SU-DHL-6 (cell line): ENCODE results near the gene RUNX1.

Experiments
- CTCF ChIP-seq: fragments of 200-600 bp; sonication (generic); IDR thresholded peaks from one replicate; pipeline ENCODE4 v1.5.1; 2017; ENCODE audit warnings: antibody characterized with exemption, mild to moderate bottlenecking, low read length, moderate library complexity; ENCODE audit not compliant: insufficient read depth, poor library complexity, severe bottlenecking
- EZH2phosphoT487 ChIP-seq: fragments of 200-600 bp; sonication (generic), shearing (Covaris generic); conservative IDR thresholded peaks from 2 replicates; pipeline ENCODE4 v1.6.1; 2018; ENCODE audit warnings: mild to moderate bottlenecking, antibody characterized with exemption, low read length, moderate library complexity, mixed read lengths

DNA sequence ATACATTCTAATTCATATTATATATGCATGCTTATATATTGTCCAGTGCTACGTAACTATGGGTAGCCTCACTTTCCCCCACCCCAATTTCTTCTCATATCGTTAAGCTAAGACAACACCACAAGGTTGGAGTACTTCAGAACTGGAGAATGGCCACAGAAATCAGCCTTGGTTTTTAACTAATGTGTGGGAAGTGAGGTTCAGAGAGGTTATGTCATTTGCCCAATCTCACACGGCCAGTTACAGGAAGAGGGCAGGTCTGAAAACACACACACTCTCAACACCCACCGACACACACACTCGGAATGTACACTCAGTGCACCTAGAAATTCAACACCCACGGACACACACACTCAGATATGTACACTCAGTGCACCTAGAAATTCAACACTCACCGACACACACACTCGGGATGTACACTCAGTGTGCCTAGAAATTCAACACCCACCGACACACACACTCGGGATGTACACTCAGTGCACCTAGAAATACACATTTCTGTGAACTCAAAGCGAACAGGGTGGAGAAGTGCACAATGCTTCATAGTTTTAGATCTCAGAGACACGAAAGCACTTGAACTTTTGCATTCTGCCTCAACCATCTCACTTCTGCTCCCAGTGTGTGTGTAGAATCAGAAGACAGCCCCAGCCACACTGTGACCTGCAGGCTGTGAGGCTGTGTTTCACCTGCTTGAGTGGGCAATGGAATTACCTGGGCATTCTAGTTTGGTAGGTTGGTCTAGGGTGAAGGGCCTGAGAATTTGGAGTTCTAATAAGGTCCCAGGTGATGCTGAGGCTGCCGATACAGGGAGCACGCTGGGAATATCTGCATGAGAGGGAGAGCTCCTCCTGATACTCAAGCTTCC, 209.9 kb downstream of the RUNX1 start:
- no peak for TF ChIP-seq CTCF
- no peak for TF ChIP-seq EZH2phosphoT487
